ENCODE results near the gene ST3GAL3. TPM values are rescaled to one million over a fixed set of nuclear protein-coding genes. Genes with fewer than 3 reads are reported as not detected.
A peak's percentile ranks its signal among the peaks of the same experiment; 100 is the strongest.

The ST3GAL3 gene
- total RNA-seq, 1 donor from 2014 or later, result 24.3 TPM

DNA sequence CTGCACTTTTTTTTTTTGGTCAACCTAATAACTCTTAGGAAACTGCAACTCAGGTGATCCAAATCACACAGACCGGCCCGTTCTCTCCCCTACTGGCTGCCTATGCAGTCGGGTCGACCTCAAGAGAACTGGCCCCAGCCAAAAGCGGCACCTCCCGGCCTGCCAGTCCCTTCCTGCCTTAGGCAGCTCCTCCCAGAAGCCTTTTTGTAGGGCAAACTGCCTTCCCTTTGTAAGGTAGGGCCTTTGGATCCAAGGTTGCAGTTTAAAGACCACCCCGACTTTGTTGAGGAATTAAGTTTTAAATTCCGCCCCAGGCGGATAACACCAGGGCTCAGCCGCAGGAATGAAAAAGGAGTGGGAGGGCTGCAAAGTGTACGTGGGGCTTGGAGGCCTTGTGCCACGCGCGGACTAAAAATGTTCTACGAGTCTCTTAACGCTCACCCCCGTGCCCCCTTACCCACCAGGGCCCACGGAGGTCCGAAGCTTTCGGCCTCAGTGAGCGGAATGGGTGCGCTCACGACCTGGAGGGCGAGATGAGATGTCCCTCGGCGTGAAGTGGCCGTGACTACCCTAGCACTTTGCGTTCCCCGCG lies 642 bp upstream of the ST3GAL3 start:
- TF ChIP-seq CTCF (IDR thresholded peaks at IDR 0.05), result no peak
- peak overlapping the region; percentile 63 for H3K27ac Mint-ChIP-seq
- no peak for ATAC-seq (ENCODE audit: low read depth)
- no peaks in the 10 kb centered on the region for H3K27me3 Mint-ChIP-seq
- ChIA-PET POLR2A (interaction anchor here (0.6 to 1.7 kb wide), 4 partner anchors 9 to 655 kb away, joined by 3 to 28 read pairs (median 4); partner anchors contain the start of gene KDM4A), CTCF (interaction anchor here (1.3 kb wide), 1 partner anchor 57 kb away, joined by 4 read pairs; no protein-coding TSS in a partner anchor)
- H3K36me3 Mint-ChIP-seq (ENCODE audit: low read depth), result peaks cover 42% of the 10 kb centered on the region
- H3K4me3 Mint-ChIP-seq, result peak overlapping the region; percentile 86
- intact Hi-C loops (cut with micrococcal nuclease), result loop anchor here (1.0 to 10.0 kb wide), 8 partner anchors 56 to 1250 kb away; partner anchors contain the start of genes ARMH1, CFAP57, DMAP1 and EBNA1BP2
- no peak for DNase-seq
- H3K4me1 Mint-ChIP-seq, result peaks cover 33% of the 10 kb centered on the region
- H3K9me3 Mint-ChIP-seq, result no peaks in the 10 kb centered on the region

DNA sequence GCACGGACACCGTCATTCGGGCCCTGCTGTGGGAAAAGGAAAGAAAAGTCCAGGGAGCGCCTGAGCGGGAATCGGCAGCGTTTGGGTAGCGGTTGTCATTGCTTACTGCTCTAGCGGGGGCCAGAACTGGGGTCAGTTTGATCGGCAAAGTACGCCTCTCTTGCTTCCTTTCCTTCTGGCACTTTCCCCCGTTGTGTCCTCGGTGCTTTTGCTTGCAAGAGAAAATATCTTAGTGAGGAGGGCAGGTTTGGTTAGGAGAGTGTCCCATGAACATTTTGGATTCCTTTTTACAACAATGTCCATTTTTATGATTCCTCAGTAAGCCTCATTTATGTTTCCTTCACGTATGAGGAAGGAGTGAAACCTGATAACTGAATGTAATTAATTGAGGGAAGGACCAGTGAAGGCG lies 670 bp downstream of the ST3GAL3 start:
- DNase-seq, result no peak
- Mint-ChIP-seq H3K4me3 (peak overlapping the region; percentile 88), H3K36me3 (ENCODE audit: low read depth) (peaks cover 34% of the 10 kb centered on the region), H3K4me1 (peaks cover 33% of the 10 kb centered on the region), H3K9me3 (no peaks in the 10 kb centered on the region), H3K27me3 (no peaks in the 10 kb centered on the region), H3K27ac (peak overlapping the region; percentile 70)
- intact Hi-C loops (cut with micrococcal nuclease), result loop anchor here (5.0 to 10.0 kb wide), 4 partner anchors 483 to 964 kb away; partner anchors contain the start of genes ARMH1, CFAP57, DMAP1 and EBNA1BP2
- TF ChIP-seq CTCF (IDR thresholded peaks at IDR 0.05), result no peak
- ChIA-PET POLR2A (interaction anchor here (0.6 to 1.0 kb wide), 2 partner anchors 55 to 58 kb away, joined by 3 read pairs; partner anchors contain the start of gene KDM4A), CTCF (no interaction called here)
- ATAC-seq (ENCODE audit: low read depth), result no peak

GRCh38 chr1:43711049-43711448 lies 3.7 kb downstream of the ST3GAL3 start:
- Mint-ChIP-seq H3K4me1 (peaks cover 23% of the 10 kb centered on the region), H3K27ac (no peak overlapping the region), H3K36me3 (ENCODE audit: low read depth) (peaks cover 11% of the 10 kb centered on the region), H3K27me3 (no peaks in the 10 kb centered on the region), H3K9me3 (no peaks in the 10 kb centered on the region), H3K4me3 (no peak overlapping the region)
- DNase-seq (no peak), ATAC-seq (ENCODE audit: low read depth) (no peak)
- ChIA-PET POLR2A (no interaction called here), CTCF (no interaction called here)
- TF ChIP-seq CTCF (IDR thresholded peaks at IDR 0.05), result no peak
- intact Hi-C loops (cut with micrococcal nuclease), result no loop called here

DNA sequence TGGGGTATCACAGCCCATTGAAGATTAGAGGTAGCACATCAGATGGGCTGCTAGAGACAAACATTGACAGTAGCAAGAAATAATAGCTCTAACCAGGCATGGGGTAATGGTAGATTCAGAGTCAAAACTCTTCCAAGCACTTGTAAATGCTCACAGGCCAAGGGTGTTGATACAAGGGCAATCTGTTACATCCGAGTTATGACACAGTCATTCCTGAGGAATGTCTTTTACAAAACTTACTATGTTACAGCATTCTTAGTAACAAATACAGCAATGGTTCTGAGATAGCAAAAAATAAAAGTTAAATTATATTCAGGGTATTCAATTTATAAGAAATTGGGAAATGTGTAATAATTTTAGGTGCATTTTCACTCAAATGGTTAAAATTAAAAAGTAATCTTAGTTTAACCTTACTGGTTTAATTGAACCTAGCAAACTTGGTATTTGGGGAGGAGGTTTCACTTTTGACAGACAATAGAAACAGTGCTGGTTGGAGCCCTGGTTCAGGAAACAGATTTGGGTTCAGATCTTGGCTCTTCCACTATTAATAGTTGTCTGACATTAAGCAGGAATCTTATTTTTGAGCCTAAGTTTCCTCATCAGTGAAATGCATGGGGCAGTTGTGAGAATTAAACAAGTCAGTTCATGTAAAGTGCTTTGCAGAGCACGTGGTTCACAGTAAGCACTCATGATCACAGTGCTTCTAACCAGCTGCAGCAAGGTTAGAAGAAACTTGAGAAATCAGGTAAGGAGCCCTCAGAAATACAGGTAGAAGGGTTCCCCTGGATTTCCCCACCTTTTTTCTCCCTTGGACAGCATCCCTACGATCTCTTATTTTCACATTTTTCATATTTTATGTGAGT lies 4.4 kb downstream of the ST3GAL3 start:
- H3K36me3 Mint-ChIP-seq (ENCODE audit: low read depth), result peaks cover 14% of the 10 kb centered on the region
- DNase-seq, result no peak
- no peak for TF ChIP-seq CTCF (IDR thresholded peaks at IDR 0.05)
- ChIA-PET POLR2A (no interaction called here), CTCF (no interaction called here)
- H3K27ac Mint-ChIP-seq, result no peak overlapping the region
- H3K4me3 Mint-ChIP-seq, result no peak overlapping the region
- no peaks in the 10 kb centered on the region for H3K9me3 Mint-ChIP-seq
- H3K4me1 Mint-ChIP-seq, result peaks cover 15% of the 10 kb centered on the region
- no peaks in the 10 kb centered on the region for H3K27me3 Mint-ChIP-seq
- intact Hi-C loops (cut with micrococcal nuclease), result no loop called here
- ATAC-seq (ENCODE audit: low read depth), result no peak
